Gastroesophageal sphincter (tissue), 4 donors: ENCODE data around the gene ADAMTS2. TPM values are rescaled to one million over a fixed set of nuclear protein-coding genes. Genes with fewer than 3 reads are reported as not detected.

Experiments
- ATAC-seq: fragments of 150-250 bp; one replicate; pipeline ENCODE4 v1.9.1; 2016; ENCODE audit warnings: mild to moderate bottlenecking, moderate library complexity
- H3K27ac ChIP-seq, 4 donors: fragments of 200-600 bp; sonication (generic) in 3 of 4; 1 replicate in 3 of 4; 2 replicates in 1 of 4; pipeline ENCODE4 v1.5.1; 2016 to 2019
- H3K27me3 ChIP-seq: fragments of 200-600 bp; sonication (generic); one replicate; pipeline ENCODE4 v1.5.1; 2019
- H3K36me3 ChIP-seq, 2 donors: fragments of 200-600 bp; sonication (generic); one replicate each; pipeline ENCODE4 v1.5.1; 2019; ENCODE audit warnings: control low read depth in 1 of 2
- H3K4me1 ChIP-seq, 3 donors: fragments of 200-600 bp; sonication (generic); 1 replicate in 2 of 3; 2 replicates in 1 of 3; pipeline ENCODE4 v1.5.1; 2016 to 2019; ENCODE audit warnings: control low read depth in 2 of 3
- H3K4me3 ChIP-seq, 2 donors: fragments of 200-600 bp; sonication (generic); one replicate each; pipeline ENCODE4 v1.5.1; 2019; ENCODE audit warnings: mild to moderate bottlenecking in 1 of 2, moderate library complexity in 1 of 2
- H3K9me3 ChIP-seq, 3 donors: fragments of 200-600 bp; sonication (generic); one replicate each; pipeline ENCODE4 v1.5.1; 2017 to 2019; ENCODE audit warnings: control low read depth in 2 of 3
- EP300 ChIP-seq: sonication (generic); formaldehyde crosslinking; IDR thresholded peaks from one replicate; pipeline ENCODE4 v1.6.1; 2017; ENCODE audit warnings: antibody characterized with exemption, mild to moderate bottlenecking
- POLR2A ChIP-seq, 2 donors: fragments of 450-650 bp; IDR thresholded peaks; one replicate each; pipeline ENCODE4 v1.6.1; 2017; ENCODE audit warnings: antibody characterized with exemption in 2 of 2, mild to moderate bottlenecking in 2 of 2, moderate library complexity in 1 of 2
- POLR2AphosphoS5 ChIP-seq: sonication (generic); formaldehyde crosslinking; IDR thresholded peaks from one replicate; pipeline ENCODE4 v1.6.1; 2017; ENCODE audit warnings: antibody characterized with exemption
- WGBS, 2 donors: methylation state at CpG; one replicate each; pipeline ENCODE4 v1.1.5; 2018; ENCODE audit warnings: low coverage in 1 of 2; 5-methylcytosine and 5-hydroxymethylcytosine counted together
- total RNA-seq, 4 donors: library from RNA; depleted of rRNA; stranded (reverse); fragments of >200 nt; gene quantifications; one replicate each; pipeline ENCODE4 v1.1.0, GENCODE V29; 2016
- TF ChIP-seq, protein P1 (sequence below), 4 experiments: fragments of 200-600 bp in 2 of 4; fragments of 450-650 bp in 2 of 4; sonication (generic) in 1 of 4; IDR thresholded peaks; one replicate each; pipeline ENCODE4 v1.5.1; 2017 to 2019; ENCODE audit warnings: antibody characterized with exemption in 4 of 4, mild to moderate bottlenecking in 2 of 4, moderate library complexity in 2 of 4

Gene ADAMTS2
- total RNA-seq, 4 donors from 2014 or later = 14.8 to 24.8 (median 22.6) TPM

DNA sequence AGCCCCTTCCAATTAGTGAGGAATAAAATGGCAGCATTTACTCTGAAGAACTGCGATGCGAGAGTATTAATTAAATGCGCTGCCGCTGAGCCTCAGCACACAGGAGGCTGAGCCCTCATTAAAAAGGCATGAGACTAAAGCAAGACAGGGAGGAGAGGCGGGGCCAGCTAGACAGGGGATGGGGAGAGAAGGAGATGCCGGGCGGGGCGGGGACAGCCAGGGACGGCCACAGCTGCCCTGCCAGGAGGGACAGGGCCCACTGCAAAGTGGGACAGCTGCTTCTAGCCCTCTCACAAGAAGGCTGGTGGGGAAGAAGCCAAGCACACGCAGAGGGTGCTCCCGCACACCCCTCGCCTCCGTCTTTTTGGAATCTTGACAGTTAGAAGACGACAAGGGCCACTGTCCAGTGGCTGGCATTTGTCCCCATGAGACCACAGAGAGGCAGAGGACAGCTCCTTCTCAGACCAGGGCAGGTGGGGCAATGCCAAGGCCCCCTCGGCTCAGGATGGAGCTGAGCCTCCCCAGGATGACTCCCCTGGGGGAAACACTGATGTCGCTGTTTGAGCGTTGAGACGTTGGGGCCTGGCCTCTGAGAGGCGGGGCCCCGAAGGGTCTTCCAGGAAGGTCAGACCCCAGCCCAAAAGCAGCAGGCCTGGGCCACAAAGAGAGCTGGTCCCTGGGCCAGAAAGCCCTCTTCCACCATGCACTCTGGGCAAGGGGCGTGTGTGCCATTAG is 26.9 kb downstream of the ADAMTS2 start:
- Histone ChIP-seq H3K4me1 (peaks cover 0 to 36% (median 9%) of the 10 kb centered on the region in 3 donors), H3K27me3 (peaks cover 9% of the 10 kb centered on the region), H3K36me3 (no peaks in the 10 kb centered on the region), H3K4me3 (no peak overlapping the region), H3K27ac (no peak overlapping the region), H3K9me3 (no peaks in the 10 kb centered on the region)
- TF ChIP-seq POLR2AphosphoS5 (no peak), POLR2A (IDR thresholded peaks at IDR 0.05) (no peak), EP300 (no peak)
- TF ChIP-seq, protein P1, sequence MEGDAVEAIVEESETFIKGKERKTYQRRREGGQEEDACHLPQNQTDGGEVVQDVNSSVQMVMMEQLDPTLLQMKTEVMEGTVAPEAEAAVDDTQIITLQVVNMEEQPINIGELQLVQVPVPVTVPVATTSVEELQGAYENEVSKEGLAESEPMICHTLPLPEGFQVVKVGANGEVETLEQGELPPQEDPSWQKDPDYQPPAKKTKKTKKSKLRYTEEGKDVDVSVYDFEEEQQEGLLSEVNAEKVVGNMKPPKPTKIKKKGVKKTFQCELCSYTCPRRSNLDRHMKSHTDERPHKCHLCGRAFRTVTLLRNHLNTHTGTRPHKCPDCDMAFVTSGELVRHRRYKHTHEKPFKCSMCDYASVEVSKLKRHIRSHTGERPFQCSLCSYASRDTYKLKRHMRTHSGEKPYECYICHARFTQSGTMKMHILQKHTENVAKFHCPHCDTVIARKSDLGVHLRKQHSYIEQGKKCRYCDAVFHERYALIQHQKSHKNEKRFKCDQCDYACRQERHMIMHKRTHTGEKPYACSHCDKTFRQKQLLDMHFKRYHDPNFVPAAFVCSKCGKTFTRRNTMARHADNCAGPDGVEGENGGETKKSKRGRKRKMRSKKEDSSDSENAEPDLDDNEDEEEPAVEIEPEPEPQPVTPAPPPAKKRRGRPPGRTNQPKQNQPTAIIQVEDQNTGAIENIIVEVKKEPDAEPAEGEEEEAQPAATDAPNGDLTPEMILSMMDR (IDR thresholded peaks at IDR 0.05) = no peak
- 56 to 100% methylated on average over 1 to 12 of the region's 21 CpGs for WGBS, 2 donors
- no peak for ATAC-seq

DNA sequence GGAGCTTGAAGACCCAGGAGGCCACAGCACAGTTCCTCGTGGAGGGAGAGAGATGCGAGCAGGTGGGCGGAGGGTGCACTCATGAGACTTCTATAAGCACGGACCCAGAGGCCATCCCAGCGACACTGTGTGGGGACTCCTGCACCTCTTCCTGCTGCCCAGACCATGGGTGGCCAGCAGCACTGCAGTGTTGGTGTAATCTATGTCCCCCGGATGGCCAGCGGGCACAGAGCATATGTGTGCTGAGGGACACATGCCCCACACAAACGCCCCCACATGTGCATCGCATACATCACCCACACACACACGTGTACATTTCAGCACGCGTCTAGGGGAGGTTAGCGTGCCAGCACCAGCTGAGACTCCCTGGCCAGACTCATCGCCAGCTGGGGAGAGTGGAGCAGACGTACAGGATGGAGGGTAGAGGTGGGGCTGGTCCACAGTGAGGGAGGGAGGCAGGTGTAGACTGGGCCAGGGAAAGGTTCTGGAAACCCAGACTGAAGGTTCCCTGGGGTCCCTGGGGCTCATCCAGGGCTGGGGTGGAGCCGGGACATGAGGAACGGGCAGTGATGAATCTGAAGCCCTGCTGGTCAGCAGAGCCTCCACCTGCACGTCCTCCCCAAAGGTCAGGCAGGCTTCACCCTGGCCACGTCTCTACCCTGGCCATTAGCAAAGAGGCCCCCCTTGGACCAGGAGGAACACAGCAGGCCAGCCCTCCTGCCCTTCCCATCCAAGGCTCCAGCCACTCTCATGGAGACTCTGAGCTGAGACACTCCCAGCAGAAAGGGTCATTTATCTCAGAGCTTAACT is 27.6 kb downstream of the ADAMTS2 start:
- Histone ChIP-seq H3K36me3 (no peaks in the 10 kb centered on the region), H3K27ac (no peak overlapping the region), H3K4me1 (peaks cover 0 to 36% (median 9%) of the 10 kb centered on the region in 3 donors), H3K4me3 (no peak overlapping the region), H3K27me3 (peaks cover 7% of the 10 kb centered on the region), H3K9me3 (peaks cover 0 to 1% (median 0%) of the 10 kb centered on the region in 3 donors)
- TF ChIP-seq POLR2AphosphoS5 = no peak
- TF ChIP-seq, protein P1 (IDR thresholded peaks at IDR 0.05) = no peak
- TF ChIP-seq POLR2A (IDR thresholded peaks at IDR 0.05) = no peak
- TF ChIP-seq EP300 = no peak
- 78% methylated on average over 13 of the region's 19 CpGs; no CpG with 5 or more reads in 1 of the 2 donors for WGBS, 2 donors
- ATAC-seq = no peak

GRCh38 chr5:179316982-179317381 is 28.3 kb downstream of the ADAMTS2 start:
- Histone ChIP-seq H3K36me3 (no peaks in the 10 kb centered on the region), H3K4me1 (peaks cover 0 to 36% (median 9%) of the 10 kb centered on the region in 3 donors), H3K9me3 (peaks cover 0 to 6% (median 0%) of the 10 kb centered on the region in 3 donors), H3K27me3 (peaks cover 4% of the 10 kb centered on the region), H3K4me3 (no peak overlapping the region), H3K27ac (no peak overlapping the region)
- whole genome bisulfite sequencing, 2 donors = 66 to 94% methylated on average over 4 of the region's 6 CpGs
- ATAC-seq = no peak
- TF ChIP-seq EP300 = no peak
- TF ChIP-seq, protein P1 (IDR thresholded peaks at IDR 0.05) = no peak
- no peak for TF ChIP-seq POLR2AphosphoS5
- no peak for TF ChIP-seq POLR2A (IDR thresholded peaks at IDR 0.05)

DNA sequence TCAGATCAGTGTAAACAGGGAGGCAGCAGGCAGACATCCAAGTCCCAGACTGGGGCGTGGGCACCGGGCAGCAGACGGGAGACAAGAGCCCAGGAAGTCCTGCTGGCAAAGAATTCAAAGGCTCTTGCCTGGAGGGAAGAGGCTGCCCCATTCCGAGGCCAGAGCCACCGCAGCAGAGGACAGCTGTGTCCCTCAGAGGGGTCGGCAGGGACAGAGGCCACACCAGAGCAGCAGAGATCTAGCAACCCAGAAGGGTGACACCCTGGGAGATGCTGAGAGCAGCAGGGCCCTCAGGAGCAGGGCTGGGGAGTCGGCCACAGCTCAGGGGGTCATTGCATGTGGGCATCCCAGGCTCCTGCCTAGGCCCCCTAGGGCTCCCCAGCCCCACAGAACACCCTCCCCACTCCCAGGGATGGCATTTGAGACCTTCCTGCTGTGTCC is 29.1 kb downstream of the ADAMTS2 start:
- Histone ChIP-seq H3K4me3 (no peak overlapping the region), H3K27me3 (peaks cover 4% of the 10 kb centered on the region), H3K36me3 (no peaks in the 10 kb centered on the region), H3K4me1 (peaks cover 0 to 36% (median 9%) of the 10 kb centered on the region in 3 donors), H3K27ac (no peak overlapping the region), H3K9me3 (peaks cover 0 to 6% (median 0%) of the 10 kb centered on the region in 3 donors)
- TF ChIP-seq, protein P1 (IDR thresholded peaks at IDR 0.05) = no peak
- TF ChIP-seq POLR2A (IDR thresholded peaks at IDR 0.05) (no peak), POLR2AphosphoS5 (no peak), EP300 (no peak)
- 65% methylated on average over 3 of the region's 7 CpGs; no CpG with 5 or more reads in 1 of the 2 donors for WGBS, 2 donors
- ATAC-seq = no peak
